Transverse colon (tissue), 4 donors: ENCODE data around the gene DAPL1. TPM values are rescaled to one million over a fixed set of nuclear protein-coding genes. Genes with fewer than 3 reads are reported as not detected.

ENCODE experiments used
- DNase-seq: peaks from one replicate; pipeline ENCODE4 v3.0.0-alpha.2; 2019
- H3K27ac ChIP-seq, 4 donors: fragments of 200-600 bp; sonication (generic); 2 replicates each; pipeline ENCODE4 v1.5.1; 2016 to 2018; ENCODE audit warnings: inconsistent platforms in 4 of 4
- H3K27me3 ChIP-seq: fragments of 200-600 bp; sonication (generic); 2 replicates; pipeline ENCODE4 v1.5.1; 2017; ENCODE audit warnings: inconsistent platforms
- H3K36me3 ChIP-seq, 4 donors: fragments of 200-600 bp; sonication (generic); 2 replicates each; pipeline ENCODE4 v1.5.1; 2017 to 2019; ENCODE audit warnings: inconsistent platforms in 4 of 4
- H3K4me1 ChIP-seq, 4 donors: fragments of 200-600 bp; sonication (generic); 2 replicates each; pipeline ENCODE4 v1.5.1; 2017 to 2020; ENCODE audit warnings: inconsistent platforms in 4 of 4
- H3K4me3 ChIP-seq, 4 donors: fragments of 200-600 bp; sonication (generic); 1 replicate in 1 of 4; 2 replicates in 3 of 4; pipeline versions ENCODE4 v1.5.1 to v1.6.1; 2017 to 2019; ENCODE audit warnings: inconsistent platforms in 4 of 4
- H3K9me3 ChIP-seq, 2 donors: fragments of 200-600 bp; sonication (generic); 2 replicates each; pipeline ENCODE4 v1.5.1; 2017 to 2019; ENCODE audit warnings: inconsistent platforms in 2 of 2
- EP300 ChIP-seq: sonication (generic); formaldehyde crosslinking; IDR thresholded peaks from one replicate; pipeline ENCODE4 v1.6.1; 2017; ENCODE audit warnings: antibody characterized with exemption, low read depth
- POLR2A ChIP-seq: fragments of 450-650 bp; IDR thresholded peaks from one replicate; pipeline ENCODE4 v1.6.1; 2016; ENCODE audit warnings: antibody characterized with exemption, mild to moderate bottlenecking, moderate library complexity
- POLR2AphosphoS5 ChIP-seq, 3 donors: sonication (generic); formaldehyde crosslinking; IDR thresholded peaks; one replicate each; pipeline ENCODE4 v1.6.1; 2016; ENCODE audit warnings: antibody characterized with exemption in 3 of 3
- WGBS, 2 donors: methylation state at CpG; one replicate each; pipeline ENCODE4 v1.1.5; 2018; ENCODE audit warnings: low coverage in 1 of 2; 5-methylcytosine and 5-hydroxymethylcytosine counted together
- in situ Hi-C, 4 donors: fragments of 200-750 bp; cut with MboI; loops; one replicate each; pipeline versions ENCODE4 v1.15.0 to v1.15.1; 2017; ENCODE audit warnings: low sequenced_read_pairs in 3 of 4, low pct_ligation_motif_present in 1 of 4, low pct_unique_long_range_greater_than_20kb in 1 of 4
- intact Hi-C: fragments of 100-400 bp; cut with DNase I; formaldehyde crosslinking; loops from one replicate; pipeline ENCODE4 v1.15.1; 2023; ENCODE audit warnings: low total_unique reads
- total RNA-seq, 4 donors: library from RNA; depleted of rRNA; stranded (reverse); fragments of >200 nt; gene quantifications; one replicate each; pipeline ENCODE4 v1.1.0, GENCODE V29; 2016
- TF ChIP-seq, protein P1 (sequence below), 5 experiments: fragments of 200-600 bp in 3 of 5; fragments of 450-650 bp in 2 of 5; sonication (generic) in 3 of 5; IDR thresholded peaks; 1 replicate in 2 of 5; 2 replicates in 3 of 5; pipeline ENCODE4 v1.5.1; 2016 to 2017; ENCODE audit warnings: antibody characterized with exemption in 5 of 5, inconsistent platforms in 3 of 5, mild to moderate bottlenecking in 2 of 5, moderate library complexity in 1 of 5

The DAPL1 gene, protein sequence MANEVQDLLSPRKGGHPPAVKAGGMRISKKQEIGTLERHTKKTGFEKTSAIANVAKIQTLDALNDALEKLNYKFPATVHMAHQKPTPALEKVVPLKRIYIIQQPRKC
- total RNA-seq = not detected

DNA sequence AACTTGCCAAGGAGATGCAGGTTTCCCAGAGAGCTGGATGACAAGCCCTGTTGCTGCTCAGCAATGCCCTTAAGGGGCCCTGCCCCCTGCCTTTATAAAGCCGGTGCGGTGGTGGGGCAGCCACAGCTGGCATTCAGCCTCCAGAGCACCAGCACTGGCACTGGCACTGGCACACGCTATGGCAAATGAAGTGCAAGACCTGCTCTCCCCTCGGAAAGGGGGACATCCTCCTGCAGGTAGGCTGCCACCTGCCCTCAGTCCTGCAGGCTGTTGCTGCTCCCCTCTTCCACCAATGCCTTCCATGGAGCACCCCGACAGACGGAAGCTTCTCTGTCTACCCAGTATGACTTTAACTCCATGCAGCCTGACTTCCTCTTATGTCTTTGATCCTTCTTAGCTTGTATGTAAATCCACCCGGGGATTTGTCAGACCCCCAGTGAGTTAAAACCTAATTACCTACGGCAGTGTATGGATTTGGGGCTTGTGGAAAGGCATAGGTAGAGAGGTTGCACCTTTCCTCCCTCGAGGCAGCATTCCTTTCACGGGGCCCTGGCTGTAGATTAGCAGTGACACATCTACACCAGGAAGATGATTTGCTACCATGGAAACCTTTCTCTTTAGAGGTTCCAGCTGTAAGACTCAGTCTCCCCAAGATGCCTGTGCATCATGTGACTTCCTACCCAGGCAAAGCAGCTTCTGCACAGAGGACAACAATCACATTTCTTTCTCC, at the start of gene DAPL1:
Gene DAPL1, plus strand, starts transcription at position 123 of the 730 bp plus-strand sequence. Its CDS starts 56 bp downstream, at position 179.
- no peak within 1 kb of the TSS for H3K27ac ChIP-seq
- in situ Hi-C loops = no loop called here
- H3K27me3 ChIP-seq = peaks cover 4% of the 10 kb centered on the region
- H3K9me3 ChIP-seq = no peaks in the 10 kb centered on the region
- WGBS, 2 donors = 20% methylated on average over 1 to 10 of the region's 10 CpGs
- H3K36me3 ChIP-seq = no peaks in the 10 kb centered on the region
- intact Hi-C loops = no loop called here
- peak; percentile 11 for DNase-seq
- H3K4me1 ChIP-seq = no peaks in the 10 kb centered on the region
- TF ChIP-seq, protein P1, sequence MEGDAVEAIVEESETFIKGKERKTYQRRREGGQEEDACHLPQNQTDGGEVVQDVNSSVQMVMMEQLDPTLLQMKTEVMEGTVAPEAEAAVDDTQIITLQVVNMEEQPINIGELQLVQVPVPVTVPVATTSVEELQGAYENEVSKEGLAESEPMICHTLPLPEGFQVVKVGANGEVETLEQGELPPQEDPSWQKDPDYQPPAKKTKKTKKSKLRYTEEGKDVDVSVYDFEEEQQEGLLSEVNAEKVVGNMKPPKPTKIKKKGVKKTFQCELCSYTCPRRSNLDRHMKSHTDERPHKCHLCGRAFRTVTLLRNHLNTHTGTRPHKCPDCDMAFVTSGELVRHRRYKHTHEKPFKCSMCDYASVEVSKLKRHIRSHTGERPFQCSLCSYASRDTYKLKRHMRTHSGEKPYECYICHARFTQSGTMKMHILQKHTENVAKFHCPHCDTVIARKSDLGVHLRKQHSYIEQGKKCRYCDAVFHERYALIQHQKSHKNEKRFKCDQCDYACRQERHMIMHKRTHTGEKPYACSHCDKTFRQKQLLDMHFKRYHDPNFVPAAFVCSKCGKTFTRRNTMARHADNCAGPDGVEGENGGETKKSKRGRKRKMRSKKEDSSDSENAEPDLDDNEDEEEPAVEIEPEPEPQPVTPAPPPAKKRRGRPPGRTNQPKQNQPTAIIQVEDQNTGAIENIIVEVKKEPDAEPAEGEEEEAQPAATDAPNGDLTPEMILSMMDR (IDR thresholded peaks at IDR 0.05) = no peak
- TF ChIP-seq EP300 (no peak), POLR2A (no peak), POLR2AphosphoS5 (IDR thresholded peaks at IDR 0.05) (no peak)
- no peak within 1 kb of the TSS for H3K4me3 ChIP-seq

DNA sequence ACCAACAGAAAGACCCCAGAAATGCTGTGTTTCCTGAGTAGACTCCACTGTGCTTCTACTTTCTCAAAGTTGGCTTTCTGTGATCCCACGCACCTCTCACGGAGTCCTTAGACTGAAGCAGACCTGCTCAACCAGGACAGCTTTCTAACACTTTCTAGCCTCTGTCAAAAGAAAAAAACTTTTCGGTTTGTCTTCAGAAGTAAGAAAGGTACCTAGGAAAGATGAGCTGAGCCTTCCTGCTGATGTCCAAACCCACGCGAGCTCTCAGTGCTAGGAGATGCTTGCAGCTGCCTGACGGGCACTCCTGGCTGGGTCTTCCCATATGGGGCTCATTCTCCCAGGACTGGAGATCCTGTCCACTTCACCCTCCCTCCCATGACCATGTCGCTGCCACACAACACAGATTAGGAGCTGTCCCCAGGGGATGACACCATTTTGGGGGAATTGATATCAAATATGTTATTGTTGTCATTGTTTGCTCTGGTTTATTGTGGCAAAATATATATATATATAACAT, 49.2 kb upstream of the DAPL1 start:
- in situ Hi-C loops (loop anchor here in 3 of 4 donors (5.0 to 10.0 kb wide), 2 partner anchors 721 to 724 kb away; no protein-coding TSS in a partner anchor), intact Hi-C loops (loop anchor here (5.0 kb wide), 1 partner anchor 719 kb away; no protein-coding TSS in a partner anchor)
- Histone ChIP-seq H3K4me3 (no peak overlapping the region), H3K27ac (peak overlapping the region in 1 of 4 donors; percentile 28), H3K4me1 (no peaks in the 10 kb centered on the region), H3K9me3 (no peaks in the 10 kb centered on the region), H3K36me3 (no peaks in the 10 kb centered on the region), H3K27me3 (peaks cover 24% of the 10 kb centered on the region)
- WGBS, 2 donors = 62 to 72% methylated on average over 2 to 7 of the region's 7 CpGs
- no peak for DNase-seq
- TF ChIP-seq, protein P1 (IDR thresholded peaks at IDR 0.05) = no peak
- no peak for TF ChIP-seq POLR2AphosphoS5 (IDR thresholded peaks at IDR 0.05)
- TF ChIP-seq POLR2A = no peak
- TF ChIP-seq EP300 = no peak

DNA sequence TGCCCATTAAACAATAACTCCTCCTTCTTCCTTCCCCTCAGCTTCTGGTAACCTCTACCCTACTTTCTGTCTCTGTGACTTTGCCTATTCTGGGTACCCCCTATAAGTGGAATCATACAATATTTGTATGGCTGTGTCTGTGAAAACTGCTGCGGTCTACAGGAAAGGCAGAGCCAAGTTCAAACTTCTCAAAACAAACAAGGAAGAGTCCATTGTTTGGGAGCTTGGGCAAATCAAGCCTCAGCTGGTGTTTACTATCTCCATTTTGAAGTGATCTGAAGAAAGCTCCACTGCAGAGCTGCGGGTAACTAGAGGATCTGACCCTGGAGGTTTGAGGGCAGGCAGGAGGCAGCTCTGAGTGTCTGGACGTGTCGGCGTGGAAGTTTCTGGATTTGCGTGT, 48.6 kb upstream of the DAPL1 start:
- DNase-seq = no peak
- whole genome bisulfite sequencing, 2 donors = 54% methylated on average over 6 of the region's 6 CpGs; no CpG with 5 or more reads in 1 of the 2 donors
- in situ Hi-C loops = loop anchor here in 3 of 4 donors (5.0 to 10.0 kb wide), 2 partner anchors 722 to 724 kb away; no protein-coding TSS in a partner anchor
- Histone ChIP-seq H3K27ac (no peak overlapping the region), H3K36me3 (no peaks in the 10 kb centered on the region), H3K27me3 (peaks cover 24% of the 10 kb centered on the region), H3K4me3 (no peak overlapping the region), H3K4me1 (no peaks in the 10 kb centered on the region), H3K9me3 (no peaks in the 10 kb centered on the region)
- TF ChIP-seq POLR2AphosphoS5 (IDR thresholded peaks at IDR 0.05) (no peak), EP300 (no peak), POLR2A (no peak)
- TF ChIP-seq, protein P1 (IDR thresholded peaks at IDR 0.05) = no peak
- intact Hi-C loops = loop anchor here (5.0 kb wide), 1 partner anchor 719 kb away; no protein-coding TSS in a partner anchor

DNA sequence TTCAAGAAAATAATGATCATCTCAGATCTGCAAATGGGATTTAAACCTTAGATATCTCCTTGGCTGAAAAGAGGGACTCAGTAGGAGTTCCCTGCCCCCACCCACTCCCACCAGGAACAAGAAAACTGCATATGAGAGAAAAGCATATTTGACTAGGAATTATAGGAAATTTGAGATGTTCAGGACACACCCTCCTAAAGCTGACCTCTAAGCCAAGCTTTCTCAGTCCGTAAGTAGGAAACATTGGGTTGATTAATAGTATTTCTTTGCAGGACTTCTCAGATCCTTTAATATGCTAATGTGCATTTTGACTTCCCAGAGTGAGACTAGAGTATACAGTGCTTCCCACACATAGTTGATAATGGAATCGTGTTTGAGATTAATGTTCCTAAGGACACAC, 47.8 kb upstream of the DAPL1 start:
- no peak overlapping the region for H3K4me3 ChIP-seq
- WGBS, 2 donors = 69 to 73% methylated on average over 2 of the region's 2 CpGs
- peaks cover 24% of the 10 kb centered on the region for H3K27me3 ChIP-seq
- intact Hi-C loops (loop anchor here (5.0 kb wide), 1 partner anchor 720 kb away; no protein-coding TSS in a partner anchor), in situ Hi-C loops (loop anchor here in 3 of 4 donors (5.0 to 10.0 kb wide), 2 partner anchors 722 to 725 kb away; no protein-coding TSS in a partner anchor)
- no peaks in the 10 kb centered on the region for H3K9me3 ChIP-seq
- no peaks in the 10 kb centered on the region for H3K36me3 ChIP-seq
- no peak for TF ChIP-seq POLR2A
- TF ChIP-seq POLR2AphosphoS5 (IDR thresholded peaks at IDR 0.05) = no peak
- TF ChIP-seq EP300 = no peak
- TF ChIP-seq, protein P1 (IDR thresholded peaks at IDR 0.05) = no peak
- H3K27ac ChIP-seq = no peak overlapping the region
- no peaks in the 10 kb centered on the region for H3K4me1 ChIP-seq
- DNase-seq = no peak
